K562 (cell line): ENCODE results near the gene BSCL2. TPM values are rescaled to one million over a fixed set of nuclear protein-coding genes. Genes with fewer than 3 reads are reported as not detected.

Experiments
- ATAC-seq: fragments of 200-7000 bp; cut with Tn5 transposase; 3 replicates; pipeline ENCODE4 v1.9.1; 2020; ENCODE audit warnings: moderate library complexity
- BruUV-seq: library from RNA; stranded (reverse); fragments of 400-500 nt; replicated peaks from 2 replicates; lab custom pipeline; 2021; lab: Mats Ljungman, UMichigan
- CTCF ChIA-PET: fragments of 300-600 bp; formaldehyde crosslinking; extraction: SDS; loops from one replicate; lab custom pipeline; 2021; ENCODE audit warnings: low intra/inter-chr PET ratio; lab: Yijun Ruan, JAX
- POLR2A ChIA-PET: fragments of 300-600, 350-650 bp; sonication (Branson Sonifier 250); formaldehyde crosslinking; extraction: SDS; loops from one replicate; lab custom pipeline; 2021; ENCODE audit warnings: antibody characterized with exemption, inconsistent platforms; lab: Yijun Ruan, JAX
- DNase-seq, 4 experiments: peaks; one replicate each; pipeline versions ENCODE4 v3.0.0 to v3.0.0-alpha.2; 2011 to 2018; ENCODE audit warnings: low spot score in 3 of 4, mixed read lengths in 3 of 4; ENCODE audit errors: extremely low read depth in 1 of 4
- FAIRE-seq: peaks from 2 replicates; lab custom pipeline; 2011; peaks lifted over from hg19 to GRCh38; lab: Jason Lieb, UNC
- H2AFZ ChIP-seq: 2 replicates; pipeline ENCODE4 v1.6.0; 2011; ENCODE audit warnings: low read depth, low read length, control low read depth, inconsistent platforms
- H3K27ac ChIP-seq: fragments of 200-600 bp; 3 replicates; pipeline ENCODE4 v1.8.0; 2011; ENCODE audit warnings: low read depth, mild to moderate bottlenecking, control low read depth, inconsistent platforms, low read length, moderate library complexity, mixed read lengths; ENCODE audit errors: extremely low read depth
- H3K27me3 ChIP-seq, 2 experiments: fragments of 300-600 bp in 1 of 2; 2 replicates in 1 of 2; 3 replicates in 1 of 2; pipeline versions ENCODE4 v1.6.0 to v1.8.0; 2011; ENCODE audit warnings: inconsistent platforms in 2 of 2, low read length in 2 of 2, mild to moderate bottlenecking in 1 of 2, mixed read lengths in 1 of 2, moderate library complexity in 1 of 2; ENCODE audit not compliant: control insufficient read depth in 2 of 2, insufficient read depth in 2 of 2
- H3K36me3 ChIP-seq: fragments of 300-600 bp; 3 replicates; pipeline ENCODE4 v1.8.0; 2011; ENCODE audit warnings: mild to moderate bottlenecking, low read length, inconsistent platforms; ENCODE audit not compliant: control insufficient read depth, insufficient read depth
- H3K4me1 ChIP-seq, 2 experiments: fragments of 200-600 bp in 1 of 2; replicated peaks in 1 of 2; 2 replicates in 1 of 2; 3 replicates in 1 of 2; pipeline versions ENCODE4 v1.5.1 to v1.8.0; 2011; ENCODE audit warnings: inconsistent platforms in 2 of 2, low read length in 2 of 2, mild to moderate bottlenecking in 1 of 2, mixed read lengths in 1 of 2, moderate library complexity in 1 of 2; ENCODE audit not compliant: control insufficient read depth in 2 of 2, insufficient read depth in 2 of 2
- H3K4me2 ChIP-seq: 2 replicates; pipeline ENCODE4 v1.6.1; 2011; ENCODE audit warnings: low read length, control low read depth, inconsistent platforms, mixed read lengths; ENCODE audit not compliant: insufficient read depth
- H3K4me3 ChIP-seq: fragments of 200-600 bp; sonication (generic), shearing (Covaris generic); 2 replicates; pipeline ENCODE4 v1.5.1; 2016; ENCODE audit warnings: control low read depth, inconsistent platforms
- H3K79me2 ChIP-seq: fragments of 200-600 bp; 3 replicates; pipeline ENCODE4 v1.8.0; 2011; ENCODE audit warnings: low read length, inconsistent platforms; ENCODE audit not compliant: control insufficient read depth, insufficient read depth
- H3K9ac ChIP-seq, 2 experiments: 2 replicates each; pipeline versions ENCODE4 v1.6.0 to v1.6.1; 2011; ENCODE audit warnings: low read depth in 2 of 2, low read length in 2 of 2, control low read depth in 1 of 2, inconsistent platforms in 1 of 2, mild to moderate bottlenecking in 1 of 2, mixed read lengths in 1 of 2; ENCODE audit not compliant: insufficient read depth in 1 of 2
- H3K9me1 ChIP-seq: one replicate; pipeline ENCODE4 v1.6.0; 2011; ENCODE audit warnings: inconsistent platforms, mild to moderate bottlenecking, low read length, moderate library complexity; ENCODE audit not compliant: control insufficient read depth, insufficient read depth
- H3K9me3 ChIP-seq: replicated peaks from 2 replicates; pipeline ENCODE4 v1.5.1; 2011; ENCODE audit warnings: low read depth, low read length, inconsistent platforms; ENCODE audit not compliant: control insufficient read depth, insufficient read depth
- H4K20me1 ChIP-seq: replicated peaks from 2 replicates; pipeline ENCODE4 v1.6.1; 2011; ENCODE audit warnings: low read length, inconsistent platforms, mixed read lengths; ENCODE audit not compliant: control insufficient read depth, insufficient read depth
- CREB3L1 ChIP-seq: fragments of 450-650 bp; IDR thresholded peaks from 2 replicates; pipeline ENCODE4 v1.6.1; 2014; ENCODE audit warnings: low read depth, mild to moderate bottlenecking, moderate library complexity, borderline replicate concordance
- EGR1 ChIP-seq: fragments of 450-650 bp; conservative IDR thresholded peaks from 2 replicates; pipeline ENCODE4 v1.6.1; 2017; ENCODE audit warnings: mild to moderate bottlenecking
- ERF ChIP-seq: fragments of 450-650 bp; formaldehyde crosslinking; IDR thresholded peaks from 2 replicates; pipeline ENCODE4 v1.4.0; 2020; ENCODE audit warnings: mild to moderate bottlenecking, mixed read lengths
- HES1 ChIP-seq: fragments of 450-650 bp; IDR thresholded peaks from 2 replicates; pipeline ENCODE4 v1.6.1; 2016; ENCODE audit warnings: low read depth, mild to moderate bottlenecking, moderate library complexity
- MBD2 ChIP-seq: sonication (generic); IDR thresholded peaks from 2 replicates; pipeline ENCODE4 v1.6.1; 2016; ENCODE audit warnings: low read depth, borderline replicate concordance
- MTA3 ChIP-seq: fragments of 450-650 bp; formaldehyde crosslinking; IDR thresholded peaks from 2 replicates; pipeline ENCODE4 v1.6.1; 2017; ENCODE audit warnings: mild to moderate bottlenecking, borderline replicate concordance
- NELFE ChIP-seq: IDR thresholded peaks from 2 replicates; pipeline ENCODE4 v1.6.1; 2011; ENCODE audit warnings: mild to moderate bottlenecking; ENCODE audit not compliant: insufficient read depth, insufficient read length
- NFIX ChIP-seq: fragments of 250-450 bp; sonication (Bioruptor Pico); IDR thresholded peaks from 2 replicates; pipeline ENCODE4 v1.4.0; 2020; ENCODE audit warnings: low read depth, mild to moderate bottlenecking, moderate library complexity
- RNF219 ChIP-seq: fragments of 250-450 bp; sonication (Bioruptor Pico); IDR thresholded peaks from 2 replicates; pipeline ENCODE4 v1.5.0; 2022; ENCODE audit warnings: mild to moderate bottlenecking
- SREBF2 ChIP-seq: sonication (generic); formaldehyde crosslinking; IDR thresholded peaks from 2 replicates; pipeline ENCODE4 v1.4.0; 2020; ENCODE audit warnings: mild to moderate bottlenecking, missing genetic modification reagents
- TAF15 ChIP-seq: fragments of 200-400 bp; formaldehyde crosslinking; IDR thresholded peaks from 2 replicates; pipeline ENCODE4 v1.6.1; 2017; ENCODE audit warnings: mild to moderate bottlenecking, low read depth, low read length, moderate library complexity
- ZFP36 ChIP-seq: fragments of 150-350 bp; IDR thresholded peaks from 2 replicates; pipeline ENCODE4 v1.6.1; 2018; ENCODE audit warnings: low read length, low read depth; ENCODE audit not compliant: partially characterized antibody
- ZNF75A ChIP-seq: fragments of 450-650 bp; formaldehyde crosslinking; IDR thresholded peaks from 2 replicates; pipeline ENCODE4 v1.4.0; 2020; ENCODE audit warnings: mild to moderate bottlenecking
- ZNF780A ChIP-seq: fragments of 250-450 bp; sonication (Bioruptor Pico); IDR thresholded peaks from 2 replicates; pipeline ENCODE4 v1.5.0; 2021; ENCODE audit warnings: mild to moderate bottlenecking
- WGBS: fragments of 100-300 bp; shearing (Covaris generic); methylation state at CpG from one replicate; pipeline ENCODE4 v1.1.6; 2016; ENCODE audit warnings: low coverage, mixed read lengths; ENCODE audit not compliant: insufficient coverage; ENCODE audit errors: missing lambda C conversion rate; 5-methylcytosine and 5-hydroxymethylcytosine counted together
- in situ Hi-C: fragments of 300-500 bp; cut with MboI; formaldehyde crosslinking; loops from 4 replicates; pipeline ENCODE4 v1.15.0; 2018; ENCODE audit warnings: inconsistent platforms, mixed read lengths
- intact Hi-C: fragments of 100-400 bp; cut with micrococcal nuclease; formaldehyde crosslinking; loops from 2 replicates; pipeline ENCODE4 v1.14.2; 2022
- polyA plus RNA-seq, 8 experiments: library from polyadenylated mRNA; depleted of rRNA in 4 of 8; stranded (reverse) in 5 of 8; unstranded in 3 of 8; fragments of >200 nt; fragmentation: Nextera tagmentation in 2 of 8; fragmentation: Illumina TruSeq in 1 of 8; extraction: Ambion mirVana in 2 of 8; extraction: Trizol in 1 of 8; gene quantifications; 2 replicates each; pipeline versions ENCODE4 v1.2.1 to v1.2.3, GENCODE V29; 2011 to 2014; ENCODE audit warnings: inconsistent platforms in 1 of 8, missing spikeins in 1 of 8
- total RNA-seq, 7 experiments: library from RNA; depleted of rRNA in 6 of 7; stranded (reverse); fragments of >200 nt in 6 of 7; fragmentation: Illumina TruSeq in 2 of 7; extraction: Trizol in 2 of 7; gene quantifications; 2 replicates each; pipeline versions ENCODE4 v1.2.1 to v1.2.3, GENCODE V29; 2011 to 2021; ENCODE audit warnings: low replicate concordance in 1 of 7

Gene BSCL2
- total and polyA plus RNA-seq, 9 of the 15 experiments (the other 6 are each of a cell fraction or from before 2014, with no cell fraction given) = 18.9 to 51.7 (median 35.2) TPM

GRCh38 chr11:62727872-62728170 lies 20.6 kb upstream of the BSCL2 start (continued):
- TF ChIP-seq RNF219 = no peak
- TF ChIP-seq NELFE = no peak
- TF ChIP-seq NFIX (CRISPR knock-in tag) = no peak

- BruUV-seq = no TSS peak
- peak within 1 kb of the TSS; percentile 99 for H3K27ac ChIP-seq
- TF ChIP-seq ZFP36 (no peak), ZNF780A (CRISPR knock-in tag) (no peak), ZNF75A (no peak), ERF (no peak; the same call in 1 of the 2 replicates), HES1 (no peak), CREB3L1 (peak; percentile 80), TAF15 (no peak), SREBF2 (CRISPR knock-in tag) (no peak), MBD2 (peak; percentile 89), MTA3 (peak; percentile 88; the same call in 1 of the 2 replicates), EGR1 (peak; percentile 55; the same call in 1 of the 2 replicates)
Measured at GRCh38 chr11:62727165-62727871, 20.1 kb upstream of the BSCL2 start, which contains the start of gene HNRNPUL2. Gene HNRNPUL2 (minus strand): TSS chr11:62727457. CDS start chr11:62727156, 301 bp downstream.

More at GRCh38 chr11:62727165-62727871, 20.1 kb upstream of the BSCL2 start, which contains the start of gene HNRNPUL2:
- in situ Hi-C loops = no loop called here
- Histone ChIP-seq H3K4me1 (peaks cover 13 to 19% of the 10 kb centered on the region in 2 experiments; a peak in 4 of 5 replicates), H2AFZ (peak within 1 kb of the TSS; percentile 100), H3K9ac (peak within 1 kb of the TSS; percentile 98 to 100), H3K27me3 (no peaks in the 10 kb centered on the region), H3K9me1 (no peaks in the 10 kb centered on the region), H3K4me2 (peak within 1 kb of the TSS; percentile 100), H3K79me2 (peaks cover 75% of the 10 kb centered on the region), H4K20me1 (peaks cover 6% of the 10 kb centered on the region; the same call in 1 of the 2 replicates), H3K4me3 (peak within 1 kb of the TSS; percentile 90), H3K9me3 (no peaks in the 10 kb centered on the region), H3K36me3 (peaks cover 51% of the 10 kb centered on the region)
- ATAC-seq (peak; percentile 90), DNase-seq (peak; percentile 94 to 99 (median 96)), FAIRE-seq (peak; percentile 89)
- ChIA-PET POLR2A (interaction anchor here (0.5 to 4.5 kb wide), 33 partner anchors 9 to 269 kb away, joined by 3 to 31 read pairs (median 4); partner anchors contain the start of genes AHNAK, BSCL2, C11orf98 and CSKMT), CTCF (interaction anchor here (0.7 to 1.1 kb wide), 2 partner anchors 34 to 60 kb away, joined by 3 to 4 read pairs; partner anchors contain the start of genes POLR2G and TMEM179B)
- under 1% methylated on average over 47 of the region's 72 CpGs for WGBS
- intact Hi-C loops = loop anchor here (1.0 to 10.0 kb wide), 7 partner anchors 21 to 135 kb away; partner anchors contain the start of genes BSCL2, GNG3, POLR2G and TMEM179B
